ENCODE data around the gene SUFU.
A peak's percentile ranks its signal among the peaks of the same experiment; 100 is the strongest.

Gene SUFU

DNA sequence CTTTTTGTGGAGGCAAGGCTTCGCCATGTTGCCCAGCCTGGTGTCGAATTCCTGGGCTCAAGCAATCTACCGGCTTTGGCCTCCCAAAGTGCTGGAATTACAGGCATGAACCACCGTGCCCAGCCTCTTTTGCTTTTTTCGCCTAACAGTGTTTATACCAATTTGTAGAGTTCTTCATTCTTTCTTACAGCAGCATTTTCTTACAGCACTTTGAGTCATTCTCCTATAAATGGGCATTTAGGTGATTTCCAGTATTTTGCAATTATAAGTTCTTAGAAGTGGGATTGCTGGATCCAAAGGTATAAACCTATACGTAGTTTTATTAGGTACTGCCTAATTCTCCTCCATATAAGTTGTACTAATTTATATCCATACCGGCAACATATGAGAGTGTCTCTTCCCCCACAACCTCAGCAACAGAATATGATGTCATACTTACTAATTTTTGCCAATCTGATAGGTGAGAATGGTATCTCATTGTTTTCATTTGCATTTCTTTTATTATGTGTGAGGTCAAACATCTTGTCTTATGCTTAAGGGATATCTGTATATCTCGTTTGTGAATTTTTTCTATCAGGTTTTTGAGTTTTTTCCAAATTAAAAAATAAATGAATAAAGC, 39.1 kb downstream of the SUFU start:
- Mint-ChIP-seq H3K27me3 (no peaks in the 10 kb centered on the region), H3K36me3 (peaks cover 3 to 13% of the 10 kb centered on the region in 2 donors), H3K27ac (no peak overlapping the region), H3K4me1 (peaks cover 19 to 39% of the 10 kb centered on the region in 2 donors), H3K4me3 (no peak overlapping the region), H3K9me3 (no peaks in the 10 kb centered on the region)
- ATAC-seq (replicated peaks) (no peak), DNase-seq (no peak)

DNA sequence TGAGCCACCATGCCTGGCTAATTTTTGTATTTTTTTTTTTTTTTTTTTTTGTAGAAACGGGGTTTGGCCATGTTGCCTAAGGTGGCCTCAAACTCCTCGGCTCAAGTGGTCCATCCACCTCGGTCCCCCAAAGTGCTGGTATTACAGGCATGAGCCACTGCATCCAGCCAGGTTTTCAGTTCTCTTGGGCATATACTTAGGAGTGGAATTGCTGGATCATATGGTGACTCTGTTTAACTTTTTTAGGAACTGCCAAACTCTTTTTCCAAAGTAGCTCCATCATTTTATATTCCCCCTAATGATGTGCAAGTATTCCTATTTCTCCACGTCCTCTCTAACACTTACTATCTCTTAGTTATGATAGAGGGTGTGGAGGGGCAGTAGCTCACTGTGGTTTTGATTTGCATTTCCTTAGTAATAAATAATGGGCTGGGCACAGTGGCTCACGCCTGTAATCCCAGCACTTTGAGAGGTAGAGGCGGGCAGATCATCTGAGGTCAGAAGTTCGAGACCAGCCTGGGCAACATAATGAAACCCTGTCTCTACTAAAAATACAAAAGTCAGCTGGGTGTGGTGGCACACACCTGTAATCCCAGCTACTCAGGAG, 41.6 kb downstream of the SUFU start:
- Mint-ChIP-seq H3K36me3 (peaks cover 3 to 22% of the 10 kb centered on the region in 2 donors), H3K4me1 (peaks cover 10 to 22% of the 10 kb centered on the region in 2 donors), H3K27ac (no peak overlapping the region), H3K9me3 (no peaks in the 10 kb centered on the region), H3K27me3 (no peaks in the 10 kb centered on the region), H3K4me3 (no peak overlapping the region)
- ATAC-seq (replicated peaks), result no peak
- DNase-seq, result no peak

DNA sequence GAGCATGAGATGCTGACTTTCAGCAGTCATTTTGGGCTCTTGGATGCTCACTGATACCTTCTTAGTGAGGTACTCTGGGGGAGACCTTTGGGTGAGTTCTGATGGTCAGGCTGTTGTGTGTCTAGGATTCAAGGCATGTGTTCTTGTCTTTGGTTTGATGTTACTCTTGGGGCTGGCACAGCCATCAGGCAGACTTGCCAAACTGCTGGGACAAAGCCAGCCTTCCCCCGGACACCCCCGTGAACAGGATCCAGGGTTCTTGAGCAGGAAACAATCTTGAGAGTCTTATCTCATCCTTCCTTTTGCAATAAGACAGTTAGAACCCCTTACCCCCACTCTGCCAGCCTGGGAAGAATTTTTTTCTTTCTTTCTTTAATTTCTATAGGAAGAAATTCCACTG, 42.2 kb downstream of the SUFU start:
- Mint-ChIP-seq H3K36me3 (peaks cover 4 to 25% of the 10 kb centered on the region in 2 donors), H3K27ac (no peak overlapping the region), H3K4me3 (no peak overlapping the region), H3K27me3 (no peaks in the 10 kb centered on the region), H3K9me3 (no peaks in the 10 kb centered on the region), H3K4me1 (peaks cover 9 to 20% of the 10 kb centered on the region in 2 donors)
- DNase-seq (no peak), ATAC-seq (replicated peaks) (no peak)

DNA sequence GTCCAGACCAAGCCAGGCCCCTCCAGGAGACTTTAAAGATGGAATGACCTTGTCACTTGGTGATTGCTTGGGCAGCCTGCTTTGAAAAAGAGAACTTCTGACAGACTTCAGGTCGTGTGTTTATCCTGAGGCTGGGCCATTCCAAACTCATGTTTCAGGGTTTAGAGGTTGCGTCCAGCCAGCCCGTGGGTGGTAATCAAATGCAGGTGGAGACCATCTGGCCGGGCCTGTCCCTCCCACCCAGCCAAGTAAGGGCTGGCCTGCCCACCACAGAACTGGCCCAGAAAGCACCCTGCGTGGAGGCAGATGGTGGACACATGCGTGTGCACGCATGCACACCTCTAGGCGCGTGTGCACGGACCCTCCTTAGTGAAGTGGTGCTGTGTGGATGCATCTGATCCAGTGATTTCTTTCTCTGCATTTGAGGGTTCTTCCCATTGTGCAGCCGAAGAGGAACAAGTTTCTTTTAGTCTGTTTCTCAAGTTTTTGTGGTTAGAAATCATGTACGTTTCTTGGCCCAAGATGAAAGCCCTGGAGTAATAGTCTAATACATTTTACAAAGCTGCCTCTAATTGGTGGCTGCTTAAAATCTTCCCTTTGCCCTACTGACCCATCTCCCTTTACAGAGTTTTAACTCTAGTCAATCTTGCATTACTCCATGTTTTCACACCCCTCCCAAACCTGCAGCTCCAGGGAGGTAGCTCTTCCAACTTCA, 43.0 kb downstream of the SUFU start:
- H3K36me3 Mint-ChIP-seq, result peaks cover 9 to 29% of the 10 kb centered on the region in 2 donors
- peaks cover 9 to 20% of the 10 kb centered on the region in 2 donors for H3K4me1 Mint-ChIP-seq
- no peaks in the 10 kb centered on the region for H3K9me3 Mint-ChIP-seq
- ATAC-seq (replicated peaks) (no peak), DNase-seq (no peak)
- no peak overlapping the region for H3K4me3 Mint-ChIP-seq
- H3K27me3 Mint-ChIP-seq, result no peaks in the 10 kb centered on the region
- H3K27ac Mint-ChIP-seq, result no peak overlapping the region

DNA sequence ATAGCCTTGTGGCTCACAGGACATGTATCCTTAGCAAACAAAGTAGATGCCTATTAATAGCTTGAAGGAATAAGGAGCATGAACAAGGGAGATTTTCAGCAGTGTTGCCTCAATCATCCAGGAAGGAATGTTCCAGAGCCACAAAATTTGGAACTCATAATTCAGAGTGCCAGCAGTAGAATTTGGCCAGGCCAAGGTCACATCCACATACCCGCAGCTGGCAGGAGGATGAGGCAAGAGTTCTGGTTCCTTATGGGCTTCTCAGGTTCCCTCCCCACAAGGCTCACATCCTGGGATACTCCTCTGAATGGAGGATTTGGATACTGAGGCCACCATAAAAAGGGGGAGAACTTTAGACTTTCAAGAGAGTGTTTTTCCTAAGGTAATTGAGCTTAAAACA, 45.8 kb downstream of the SUFU start:
- no peaks in the 10 kb centered on the region for H3K27me3 Mint-ChIP-seq
- H3K36me3 Mint-ChIP-seq, result peaks cover 15 to 32% of the 10 kb centered on the region in 2 donors
- peaks cover 8 to 13% of the 10 kb centered on the region in 2 donors for H3K4me1 Mint-ChIP-seq
- H3K4me3 Mint-ChIP-seq, result no peak overlapping the region
- no peak for DNase-seq
- no peak overlapping the region for H3K27ac Mint-ChIP-seq
- no peaks in the 10 kb centered on the region for H3K9me3 Mint-ChIP-seq
- ATAC-seq (replicated peaks), result no peak

DNA sequence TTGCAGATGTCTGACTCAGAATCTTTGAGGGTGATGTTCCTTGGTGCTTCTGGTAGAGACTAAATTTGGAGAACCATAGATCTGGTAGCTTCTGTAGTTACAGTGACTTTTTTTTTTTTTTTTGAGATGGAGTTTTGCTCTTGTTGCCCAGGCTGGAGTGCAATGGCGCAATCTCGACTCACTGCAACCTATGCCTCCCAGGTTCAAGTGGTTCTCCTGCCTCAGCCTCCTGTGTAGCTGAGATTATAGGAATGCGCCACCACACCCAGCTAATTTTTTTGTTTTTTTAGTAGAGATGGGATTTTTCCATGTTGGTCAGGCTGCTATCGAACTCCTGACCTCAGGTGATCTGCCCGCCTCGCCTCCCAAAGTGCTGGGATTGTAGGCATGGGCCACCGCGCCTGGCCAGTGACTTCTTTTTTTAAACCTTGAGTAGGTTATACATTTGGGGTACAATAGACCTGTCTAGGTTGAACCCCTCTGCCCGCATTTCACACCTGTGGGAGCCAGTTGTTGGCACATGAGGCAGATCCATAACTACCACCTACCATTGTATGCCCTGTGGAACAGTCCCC, 47.0 kb downstream of the SUFU start:
- Mint-ChIP-seq H3K4me3 (no peak overlapping the region), H3K27me3 (no peaks in the 10 kb centered on the region), H3K4me1 (peaks cover 6 to 10% of the 10 kb centered on the region in 2 donors), H3K9me3 (no peaks in the 10 kb centered on the region), H3K27ac (no peak overlapping the region), H3K36me3 (peaks cover 15 to 31% of the 10 kb centered on the region in 2 donors)
- no peak for DNase-seq
- no peak for ATAC-seq (replicated peaks)

DNA sequence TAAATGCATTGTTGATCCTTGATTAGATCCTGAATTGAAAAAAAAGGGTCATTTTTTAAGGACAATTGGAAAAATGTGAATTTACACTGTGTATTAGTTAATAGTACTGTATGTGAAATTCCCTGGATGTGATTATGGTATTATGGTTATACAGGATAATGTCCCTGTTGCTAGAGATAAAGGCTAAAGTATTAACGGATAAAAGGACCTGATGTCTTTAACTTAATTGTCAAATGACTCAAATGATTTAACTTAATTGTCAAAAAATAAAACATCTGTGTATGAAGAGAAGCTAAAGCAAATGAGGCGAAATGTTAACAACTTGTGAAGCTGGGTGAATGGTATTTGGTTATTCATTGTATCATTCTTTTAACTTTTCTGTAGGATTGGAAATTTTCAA, 48.8 kb downstream of the SUFU start:
- Mint-ChIP-seq H3K4me1 (peaks cover 8% of the 10 kb centered on the region in 2 donors), H3K9me3 (no peaks in the 10 kb centered on the region)

DNA sequence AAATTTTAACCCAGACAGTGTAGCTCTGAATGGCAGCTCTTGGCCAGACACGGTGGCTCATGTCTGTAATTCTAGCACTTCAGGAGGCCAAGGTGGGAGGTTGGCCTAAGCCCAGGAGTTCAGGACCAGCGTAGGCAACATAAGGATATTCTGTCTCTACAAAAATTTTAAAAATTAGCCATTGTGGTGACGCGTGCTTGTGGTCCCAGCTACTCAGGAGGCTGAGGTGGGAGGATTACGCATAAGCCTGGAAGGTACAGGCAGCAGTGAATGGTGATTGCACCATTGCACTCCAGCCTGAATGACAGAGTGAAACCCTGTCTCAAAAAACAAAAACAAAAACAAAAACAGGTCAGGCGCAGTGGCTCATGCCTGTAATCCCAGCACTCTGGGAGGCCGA, 50.0 kb downstream of the SUFU start:
- no peak overlapping the region for H3K4me3 Mint-ChIP-seq
- no peak overlapping the region for H3K27ac Mint-ChIP-seq
- H3K9me3 Mint-ChIP-seq, result no peaks in the 10 kb centered on the region
- H3K4me1 Mint-ChIP-seq, result peaks cover 4 to 8% of the 10 kb centered on the region in 2 donors
- DNase-seq, result no peak
- H3K27me3 Mint-ChIP-seq, result no peaks in the 10 kb centered on the region
- H3K36me3 Mint-ChIP-seq, result peaks cover 15 to 30% of the 10 kb centered on the region in 2 donors
- ATAC-seq (replicated peaks), result no peak

More for the DNA sequence above, 48.8 kb downstream of the SUFU start:
- H3K4me3 Mint-ChIP-seq, result no peak overlapping the region
- no peak overlapping the region for H3K27ac Mint-ChIP-seq
- H3K36me3 Mint-ChIP-seq, result peaks cover 15 to 32% of the 10 kb centered on the region in 2 donors
- DNase-seq (no peak), ATAC-seq (replicated peaks) (no peak)
- no peaks in the 10 kb centered on the region for H3K27me3 Mint-ChIP-seq

DNA sequence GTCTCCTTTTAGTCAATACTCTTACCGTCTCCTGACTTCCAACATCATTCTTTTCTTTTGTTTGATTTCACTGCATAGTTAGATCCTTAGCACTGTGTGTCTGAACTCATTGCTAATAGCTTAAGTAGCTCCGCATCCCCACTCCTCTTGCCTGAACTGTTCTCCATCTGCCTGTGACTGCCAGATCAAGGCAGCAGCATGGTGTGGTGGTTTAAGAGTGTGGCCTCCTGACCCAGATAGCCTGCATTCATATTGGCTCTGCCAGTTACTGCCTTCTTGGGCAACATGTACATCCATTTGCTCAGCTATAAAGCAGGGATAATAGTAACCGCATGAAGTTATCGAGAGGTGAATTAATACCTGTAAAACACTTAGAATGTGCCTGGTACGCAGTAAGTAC, 50.8 kb downstream of the SUFU start:
- Mint-ChIP-seq H3K27me3 (no peaks in the 10 kb centered on the region), H3K27ac (no peak overlapping the region), H3K9me3 (no peaks in the 10 kb centered on the region), H3K4me1 (peaks cover 4 to 8% of the 10 kb centered on the region in 2 donors), H3K36me3 (peaks cover 15 to 28% of the 10 kb centered on the region in 2 donors), H3K4me3 (no peak overlapping the region)
- ATAC-seq (replicated peaks) (no peak), DNase-seq (no peak)

DNA sequence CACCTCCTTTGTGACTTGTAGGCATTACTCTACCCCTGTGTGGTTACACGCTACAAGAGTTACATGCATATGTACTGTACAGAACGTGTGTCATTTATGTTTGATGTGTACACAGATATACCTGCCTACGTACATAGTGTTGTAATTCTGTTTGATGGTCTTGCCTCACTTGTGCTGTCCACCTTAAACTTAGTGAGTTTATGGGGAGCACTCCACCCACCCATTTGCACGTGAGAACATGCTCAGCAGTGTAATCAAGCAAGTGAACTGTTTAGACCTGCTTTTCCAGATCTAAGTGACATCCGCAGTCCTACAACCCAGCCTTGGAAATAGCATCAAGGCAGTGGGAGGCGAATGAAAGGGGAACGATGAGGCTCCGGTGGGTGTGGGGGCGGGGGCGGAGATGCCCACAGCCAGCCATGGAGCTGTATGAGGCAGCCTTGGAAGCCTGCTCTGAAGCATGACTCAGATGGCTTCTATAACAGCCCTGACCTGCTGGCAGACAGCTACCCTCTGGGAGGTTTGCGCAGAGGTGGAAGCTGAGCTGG, 52.1 kb downstream of the SUFU start:
- no peaks in the 10 kb centered on the region for H3K27me3 Mint-ChIP-seq
- ATAC-seq (replicated peaks) (no peak), DNase-seq (no peak)
- no peaks in the 10 kb centered on the region for H3K9me3 Mint-ChIP-seq
- H3K4me1 Mint-ChIP-seq, result peaks cover 4 to 14% of the 10 kb centered on the region in 2 donors
- H3K4me3 Mint-ChIP-seq, result no peak overlapping the region
- peak overlapping the region; percentile 67 for H3K27ac Mint-ChIP-seq
- peaks cover 15 to 21% of the 10 kb centered on the region in 2 donors for H3K36me3 Mint-ChIP-seq

DNA sequence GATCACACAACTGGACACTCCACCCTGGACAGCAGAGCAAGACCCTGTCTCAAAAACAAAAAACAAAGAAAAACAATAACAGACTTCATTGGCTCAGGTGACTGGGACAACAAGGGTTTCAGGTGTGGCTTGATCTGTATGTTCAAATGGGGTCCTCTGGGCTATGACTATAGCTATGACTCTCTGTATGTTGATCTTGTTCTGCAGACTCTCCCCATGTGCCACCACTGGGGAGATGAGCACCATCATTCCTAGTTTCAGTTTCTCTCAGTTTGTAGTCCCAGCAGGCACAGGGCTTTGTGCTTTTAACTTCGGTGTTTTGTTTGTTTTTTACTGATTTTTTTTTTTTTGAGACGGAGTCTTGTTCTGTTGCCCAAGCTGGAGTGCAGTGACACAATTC, 53.8 kb downstream of the SUFU start:
- Mint-ChIP-seq H3K9me3 (no peaks in the 10 kb centered on the region), H3K27ac (no peak overlapping the region)

DNA sequence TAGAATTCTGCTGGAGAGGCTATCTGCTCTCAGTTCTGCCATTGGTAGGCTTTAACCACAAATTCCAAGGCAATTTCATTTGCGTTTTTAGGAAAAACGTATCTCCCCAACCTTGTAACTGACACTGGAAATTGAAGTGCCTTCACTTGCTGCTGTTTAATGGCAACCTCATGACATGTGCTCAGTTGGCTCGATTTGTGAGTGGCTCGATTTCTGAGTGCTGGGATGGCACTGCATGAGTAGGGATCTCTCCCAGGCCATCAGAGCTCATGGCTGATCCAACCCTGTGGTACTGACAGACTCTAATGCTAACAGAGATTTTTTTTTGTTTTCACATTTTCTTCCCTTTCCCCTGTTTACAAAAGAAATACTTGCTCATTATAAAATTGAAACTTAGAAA, 56.0 kb downstream of the SUFU start:
- no peak for DNase-seq
- H3K27me3 Mint-ChIP-seq, result no peaks in the 10 kb centered on the region
- H3K4me3 Mint-ChIP-seq, result no peak overlapping the region
- H3K4me1 Mint-ChIP-seq, result peaks cover 4 to 21% of the 10 kb centered on the region in 2 donors
- no peak overlapping the region for H3K27ac Mint-ChIP-seq
- ATAC-seq (replicated peaks), result no peak
- no peaks in the 10 kb centered on the region for H3K9me3 Mint-ChIP-seq
- peaks cover 6 to 12% of the 10 kb centered on the region in 2 donors for H3K36me3 Mint-ChIP-seq

More for the DNA sequence above, 53.8 kb downstream of the SUFU start:
- no peaks in the 10 kb centered on the region for H3K27me3 Mint-ChIP-seq
- DNase-seq, result no peak
- no peak overlapping the region for H3K4me3 Mint-ChIP-seq
- peaks cover 4 to 14% of the 10 kb centered on the region in 2 donors for H3K4me1 Mint-ChIP-seq
- no peak for ATAC-seq (replicated peaks)
- H3K36me3 Mint-ChIP-seq, result peaks cover 5 to 11% of the 10 kb centered on the region in 2 donors

DNA sequence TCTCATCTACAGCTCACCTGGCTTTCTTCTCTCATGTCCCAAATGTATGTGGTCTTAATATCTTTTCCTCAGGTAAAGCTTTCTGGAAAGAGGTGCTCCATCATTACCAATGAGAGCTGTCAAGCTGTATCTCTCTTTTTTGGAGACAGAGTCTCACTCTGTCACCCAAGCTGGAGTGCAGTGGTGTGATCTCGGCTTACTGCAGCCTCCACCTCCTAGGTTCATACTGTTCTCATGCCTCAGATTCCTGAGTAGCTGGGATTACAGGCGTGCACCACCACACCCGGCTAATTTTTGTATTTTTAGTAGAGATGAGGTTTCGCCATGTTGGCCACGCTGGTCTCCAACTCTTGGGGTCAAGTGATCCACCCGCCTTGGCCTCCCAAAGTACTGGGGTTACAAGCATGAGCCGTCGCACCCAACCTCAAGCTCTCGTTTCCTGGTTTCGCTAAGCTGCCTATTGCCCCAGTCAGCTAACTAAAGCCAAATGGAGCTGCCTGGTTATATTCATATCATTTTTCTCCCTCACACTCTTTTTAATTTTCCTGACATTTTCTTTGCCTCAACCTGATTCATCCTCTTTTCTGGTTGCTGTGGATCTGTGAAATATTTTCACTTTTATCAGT, 60.5 kb downstream of the SUFU start:
- H3K27ac Mint-ChIP-seq, result no peak overlapping the region
- no peak for DNase-seq

DNA sequence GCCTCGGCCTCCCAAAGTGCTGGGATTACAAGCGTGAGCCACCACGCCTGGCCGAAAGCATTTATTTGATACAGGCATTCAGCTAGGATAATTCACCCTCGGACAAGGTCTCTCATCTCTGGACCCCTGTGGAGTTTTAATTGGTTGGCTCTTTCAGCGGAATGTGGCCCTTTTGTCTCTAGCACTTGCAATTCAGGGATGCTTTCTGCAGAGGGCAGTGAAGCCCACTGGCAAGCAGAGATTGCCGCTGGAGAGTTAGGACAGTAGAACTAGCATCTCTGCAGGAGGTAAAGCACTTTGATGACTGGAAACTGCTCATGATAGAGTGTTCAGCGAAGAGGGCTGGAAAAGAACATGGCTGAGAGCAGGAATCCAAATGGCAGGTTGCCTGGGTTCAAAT, 62.0 kb downstream of the SUFU start:
- no peak for ATAC-seq (replicated peaks)
- Mint-ChIP-seq H3K9me3 (no peaks in the 10 kb centered on the region), H3K4me3 (no peak overlapping the region), H3K36me3 (peaks cover 6 to 8% of the 10 kb centered on the region in 2 donors), H3K27me3 (no peaks in the 10 kb centered on the region), H3K4me1 (peaks cover 0 to 8% of the 10 kb centered on the region in 2 donors), H3K27ac (no peak overlapping the region)
- DNase-seq, result no peak

More for the DNA sequence above, 60.5 kb downstream of the SUFU start:
- peaks cover 0 to 14% of the 10 kb centered on the region in 2 donors for H3K4me1 Mint-ChIP-seq
- no peak for ATAC-seq (replicated peaks)
- H3K27me3 Mint-ChIP-seq, result no peaks in the 10 kb centered on the region
- peaks cover 6 to 8% of the 10 kb centered on the region in 2 donors for H3K36me3 Mint-ChIP-seq
- no peak overlapping the region for H3K4me3 Mint-ChIP-seq
- H3K9me3 Mint-ChIP-seq, result no peaks in the 10 kb centered on the region
